GM18511 (cell line): Measurements from ENCODE around the gene GNB1.

Source experiments
- ATAC-seq: cut with Tn5 transposase; IDR thresholded peaks from one replicate; pipeline ENCODE4 v1.9.1; 2021; ENCODE audit warnings: mild to moderate bottlenecking, moderate library complexity; ENCODE audit not compliant: unreplicated experiment

Gene GNB1

GRCh38 chr1:1832820-1833219 lies 58.1 kb downstream of the GNB1 start:
- ATAC-seq, result no peak

DNA sequence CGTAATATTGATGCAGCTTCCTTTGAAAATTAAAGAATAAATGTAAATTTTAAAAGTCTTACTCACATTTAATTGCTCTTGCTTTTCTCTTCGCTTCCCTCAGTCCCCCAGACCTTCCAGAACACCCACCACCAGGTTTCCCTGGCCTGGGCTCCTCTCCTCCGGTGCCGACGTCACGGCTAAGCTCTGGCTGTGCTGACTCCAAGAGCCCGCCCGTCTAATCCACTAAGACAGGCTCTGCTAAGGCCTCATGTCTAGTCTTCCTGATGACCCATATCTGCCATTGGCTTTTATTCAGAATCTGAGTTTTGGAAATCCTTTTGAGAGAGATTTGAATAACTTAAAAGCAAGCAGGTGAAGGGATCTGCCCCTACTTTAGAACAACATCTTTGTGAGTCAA lies 58.7 kb downstream of the GNB1 start:
- no peak for ATAC-seq

DNA sequence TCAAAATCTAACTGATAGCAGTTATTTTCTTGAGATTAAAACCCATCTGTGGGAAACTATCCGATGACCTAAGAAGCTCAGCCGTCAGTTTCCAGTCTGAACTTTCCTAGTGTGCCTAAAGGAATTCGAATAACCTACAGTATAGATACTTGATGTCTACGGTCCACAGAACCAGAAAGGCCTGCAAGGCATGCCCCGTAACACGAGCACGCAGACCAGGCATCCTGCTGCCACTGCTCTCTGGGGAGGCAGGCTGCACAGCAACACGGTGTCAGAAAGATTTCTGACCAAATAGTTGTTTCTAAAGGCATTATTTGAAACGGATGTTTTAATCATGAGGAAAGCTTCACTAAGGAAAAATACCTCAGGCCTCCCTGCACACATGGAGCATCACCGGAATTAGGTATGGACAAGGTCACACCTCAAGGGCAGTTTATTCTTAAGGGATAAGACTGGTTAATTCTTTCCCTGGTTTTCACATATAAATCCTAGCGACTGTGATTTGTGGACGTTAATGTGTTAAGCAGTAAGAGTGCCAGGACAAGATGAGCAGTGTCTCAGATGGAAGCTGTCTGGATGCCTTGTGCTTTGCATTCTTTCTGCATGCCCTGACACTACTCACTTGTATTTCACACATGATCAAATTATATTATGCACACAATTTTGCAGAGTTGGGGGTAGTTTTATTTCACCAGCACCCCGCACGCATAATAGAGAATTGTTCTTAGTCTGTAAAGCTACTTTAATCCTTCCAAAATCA lies 63.6 kb downstream of the GNB1 start:
- ATAC-seq, result no peak

GRCh38 chr1:1826356-1827088 lies 64.4 kb downstream of the GNB1 start:
- no peak for ATAC-seq

GRCh38 chr1:1825217-1825616 lies 65.7 kb downstream of the GNB1 start:
- no peak for ATAC-seq

DNA sequence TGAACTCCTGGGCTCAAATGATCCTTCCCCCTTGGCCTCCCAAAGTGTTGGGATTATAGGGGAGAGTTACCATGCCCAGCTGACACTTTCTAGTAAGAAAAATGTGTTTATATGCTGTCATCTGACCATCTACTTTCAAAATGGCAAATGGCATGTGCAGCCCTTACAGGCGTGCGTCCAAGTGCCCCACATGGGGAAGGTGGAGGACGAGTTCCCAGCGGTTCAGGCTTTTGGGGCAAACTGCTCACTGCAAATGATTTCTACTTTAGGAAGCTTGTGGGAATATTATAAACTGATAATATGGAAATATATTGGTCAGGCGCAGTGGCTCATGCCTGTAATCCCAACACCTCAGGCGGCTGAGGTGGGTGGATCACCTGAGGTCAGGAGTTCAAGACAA lies 71.1 kb downstream of the GNB1 start:
- ATAC-seq, result no peak

- ATAC-seq, result no peak
Observed at GRCh38 chr1:1817221-1817620, 73.7 kb downstream of the GNB1 start.

DNA sequence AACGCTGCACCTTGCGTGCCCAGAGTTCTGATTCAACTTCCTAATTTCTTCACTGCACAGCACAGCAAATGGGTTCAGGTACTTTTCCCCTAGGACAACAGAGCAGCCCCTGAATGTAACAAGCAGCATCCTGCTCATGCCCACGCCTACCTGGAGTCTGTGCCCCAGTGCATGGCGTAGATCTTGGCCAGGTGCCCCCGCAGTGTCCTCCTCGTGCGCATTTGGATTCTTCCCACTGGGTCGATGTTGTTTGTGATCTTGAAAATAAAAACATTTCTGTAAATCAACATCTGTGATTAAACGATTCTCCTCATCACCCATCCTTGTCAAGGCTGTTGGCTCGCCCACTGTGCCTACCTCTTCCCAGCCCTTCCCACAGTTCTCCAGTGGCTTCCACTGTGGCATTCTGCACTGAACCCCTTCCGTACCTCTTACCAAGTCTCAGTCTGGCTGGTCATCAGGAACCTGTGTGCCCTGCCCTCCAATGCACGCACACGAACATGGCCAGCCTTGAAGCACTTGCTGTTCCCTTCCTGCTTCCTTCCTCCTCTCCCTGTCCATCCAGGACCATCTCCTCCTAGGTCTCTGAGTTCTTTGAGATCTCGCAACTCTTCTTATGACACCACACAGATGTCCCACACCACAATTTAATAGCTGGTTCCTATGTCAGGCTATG lies 75.1 kb downstream of the GNB1 start:
- no peak for ATAC-seq

DNA sequence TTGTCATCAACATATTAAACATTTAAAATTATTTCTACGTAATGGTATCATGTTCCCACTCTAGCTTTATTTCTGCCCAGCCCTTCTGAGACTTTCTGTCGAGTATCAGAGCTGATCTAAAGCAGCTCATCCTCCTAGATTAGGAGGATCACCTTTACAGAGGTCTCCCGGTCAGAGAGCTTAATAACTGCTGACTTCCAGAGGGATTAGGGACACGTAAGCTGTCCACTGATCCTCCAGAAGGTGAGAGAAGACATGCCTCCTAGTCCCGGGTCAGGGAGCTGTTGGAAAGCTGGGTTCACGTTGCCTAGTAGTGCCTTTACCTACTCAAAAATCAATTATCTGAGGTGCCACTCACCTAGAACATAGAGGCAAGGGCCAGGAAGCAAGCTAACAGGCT lies 81.4 kb downstream of the GNB1 start:
- no peak for ATAC-seq

DNA sequence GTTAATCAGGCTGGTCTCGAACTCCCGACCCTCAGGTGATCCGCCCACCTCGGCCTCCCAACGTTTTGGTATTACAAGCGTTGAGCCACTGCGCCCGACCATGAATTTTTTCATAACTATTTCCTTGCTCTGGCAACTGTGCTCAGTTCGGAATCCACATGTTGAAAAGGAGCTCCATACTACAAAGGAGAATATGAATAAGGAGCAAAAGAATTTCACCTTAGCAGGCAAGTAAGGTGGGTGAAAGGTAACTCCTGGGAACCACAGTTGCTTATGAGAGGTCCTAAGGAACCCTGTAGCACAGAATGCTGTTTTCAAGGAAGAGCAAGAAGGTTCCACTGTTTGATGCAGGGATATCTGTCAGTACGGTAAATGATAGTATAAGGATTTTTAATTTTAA lies 82.7 kb downstream of the GNB1 start:
- ATAC-seq, result no peak

DNA sequence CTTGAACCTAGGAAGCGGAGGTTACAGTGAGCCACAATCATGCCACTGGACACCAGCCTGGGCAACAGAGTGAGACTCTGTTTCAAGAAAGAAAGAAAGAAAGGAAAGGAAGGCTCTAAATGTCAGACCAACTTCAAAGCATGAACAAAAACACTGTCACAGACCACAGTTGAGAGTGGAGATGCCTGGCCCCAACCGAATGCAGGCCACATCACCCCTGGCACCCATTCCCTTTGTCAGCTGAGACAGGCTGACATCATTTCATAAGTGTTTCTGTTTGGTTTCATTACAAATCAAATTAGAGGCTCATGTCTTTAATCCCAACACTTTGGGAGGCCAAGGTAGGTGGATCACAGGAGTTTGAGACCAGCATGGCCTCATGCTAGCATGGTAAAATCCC lies 84.0 kb downstream of the GNB1 start:
- no peak for ATAC-seq

DNA sequence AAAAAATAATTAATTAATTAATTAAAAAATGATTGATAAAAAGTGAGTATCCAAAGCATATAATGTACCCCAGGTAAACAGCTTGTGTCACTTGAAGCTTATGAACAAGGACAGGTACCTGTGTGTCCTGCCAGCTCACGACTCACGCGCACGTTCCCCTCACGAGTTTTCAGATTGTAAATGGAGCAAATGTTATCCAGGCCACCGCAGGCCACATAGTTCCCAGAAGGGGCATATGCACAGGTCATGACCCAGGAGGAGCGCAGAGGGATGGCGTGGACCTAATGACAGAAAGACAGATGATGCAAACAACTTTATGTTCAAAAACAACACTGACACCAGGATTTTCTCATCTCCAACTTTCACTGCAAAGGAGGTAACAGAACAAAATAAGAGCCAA lies 86.6 kb downstream of the GNB1 start:
- ATAC-seq, result no peak

DNA sequence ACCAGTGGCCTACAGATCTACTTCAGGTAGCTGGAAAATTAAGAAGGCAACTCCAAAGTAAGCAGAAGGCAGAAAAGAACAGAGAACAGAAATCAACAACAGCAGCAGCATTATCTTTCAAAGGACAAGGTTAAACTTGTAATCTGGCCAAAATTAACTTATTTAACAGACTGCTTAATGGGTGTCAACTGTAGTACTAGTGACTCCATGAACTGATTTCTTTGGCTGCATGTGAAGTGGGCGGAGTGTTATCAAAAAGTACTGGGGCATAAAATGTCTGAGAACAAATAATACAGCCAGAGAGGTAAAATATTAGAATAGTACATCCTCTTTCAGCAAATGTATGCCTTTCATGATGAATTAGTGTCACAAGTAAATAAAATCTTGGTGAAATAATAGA lies 88.0 kb downstream of the GNB1 start:
- ATAC-seq, result no peak

GRCh38 chr1:1799716-1800115 lies 91.2 kb downstream of the GNB1 start:
- ATAC-seq, result peak; percentile 88

DNA sequence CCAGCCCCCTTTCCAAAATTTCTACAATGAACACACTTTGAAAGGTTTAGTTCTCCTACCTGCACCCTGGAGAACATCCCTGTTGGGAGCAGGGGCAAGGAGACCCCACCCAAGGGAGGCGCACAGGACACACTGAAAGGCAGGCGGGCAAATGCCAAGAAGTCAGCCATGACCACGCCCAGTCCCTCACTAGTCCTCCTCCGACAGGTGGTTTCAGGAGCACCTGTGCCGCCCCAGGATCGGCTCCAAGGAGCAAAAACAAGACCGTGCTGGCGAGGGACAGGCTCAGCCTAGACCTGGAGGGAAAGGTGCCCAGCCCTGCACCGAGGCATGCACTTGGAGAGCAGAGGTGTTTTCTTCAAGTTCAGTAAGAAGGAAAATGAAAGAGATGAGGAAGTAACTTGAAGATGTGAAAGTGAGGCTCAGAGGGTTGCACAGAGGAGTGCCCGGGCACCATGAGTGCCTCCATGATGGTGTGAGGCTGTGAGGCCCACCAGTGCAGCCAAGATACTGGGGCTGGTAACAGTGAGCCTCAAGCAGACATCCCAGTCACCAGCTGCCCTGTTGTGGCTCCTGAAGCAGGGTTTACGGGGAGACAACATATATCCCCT lies 93.1 kb downstream of the GNB1 start:
- no peak for ATAC-seq

GRCh38 chr1:1796466-1796865 lies 94.4 kb downstream of the GNB1 start:
- ATAC-seq, result no peak

- no peak for ATAC-seq
Observed at GRCh38 chr1:1794999-1795398, 95.9 kb downstream of the GNB1 start.

GRCh38 chr1:1793481-1794244 lies 97.2 kb downstream of the GNB1 start:
- ATAC-seq, result no peak

GRCh38 chr1:1788646-1789431 lies 102.0 kb downstream of the GNB1 start:
- no peak for ATAC-seq

GRCh38 chr1:1788136-1788535 lies 102.8 kb downstream of the GNB1 start:
- no peak for ATAC-seq
